ENCODE results near the gene KAT6B.

Gene KAT6B

DNA sequence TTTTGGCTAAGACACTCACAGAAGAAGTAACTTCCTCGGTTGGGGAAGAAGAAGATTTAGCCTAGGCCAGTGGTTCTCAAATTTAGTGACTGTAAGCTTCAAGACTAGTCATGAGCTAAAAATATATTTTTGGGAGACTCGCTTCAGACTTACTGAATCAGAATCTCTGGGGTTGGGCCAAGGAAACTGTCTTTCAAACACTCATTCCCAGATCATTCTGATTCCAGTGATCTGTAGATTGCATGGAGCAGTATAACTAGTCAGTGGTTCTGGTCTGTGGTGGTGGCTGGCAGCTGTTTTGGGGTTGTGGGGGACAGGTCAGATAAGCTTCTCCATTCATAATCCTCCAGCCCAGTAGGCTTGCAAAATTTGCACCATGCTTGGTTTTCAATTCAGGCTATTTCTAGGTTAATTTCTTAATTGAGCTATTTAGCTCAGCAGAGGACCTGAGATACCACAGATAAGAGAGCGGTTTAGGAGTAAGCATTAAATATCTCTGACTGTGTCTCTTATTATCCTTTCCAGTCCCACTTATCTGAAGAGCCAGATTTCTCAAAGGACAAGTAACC is 3.8 kb upstream of the KAT6B start:
- in situ Hi-C loops (cut with MboI; ENCODE audit: low sequenced_read_pairs): no loop called here

- in situ Hi-C loops (cut with MboI; ENCODE audit: low sequenced_read_pairs): no loop called here
Observed at GRCh38 chr10:74823791-74824183, 2.6 kb upstream of the KAT6B start.

GRCh38 chr10:74824184-74824899 is 2.1 kb upstream of the KAT6B start:
- in situ Hi-C loops (cut with MboI; ENCODE audit: low sequenced_read_pairs): no loop called here

GRCh38 chr10:74824900-74825370 is 1.5 kb upstream of the KAT6B start:
- in situ Hi-C loops (cut with MboI; ENCODE audit: low sequenced_read_pairs): no loop called here

DNA sequence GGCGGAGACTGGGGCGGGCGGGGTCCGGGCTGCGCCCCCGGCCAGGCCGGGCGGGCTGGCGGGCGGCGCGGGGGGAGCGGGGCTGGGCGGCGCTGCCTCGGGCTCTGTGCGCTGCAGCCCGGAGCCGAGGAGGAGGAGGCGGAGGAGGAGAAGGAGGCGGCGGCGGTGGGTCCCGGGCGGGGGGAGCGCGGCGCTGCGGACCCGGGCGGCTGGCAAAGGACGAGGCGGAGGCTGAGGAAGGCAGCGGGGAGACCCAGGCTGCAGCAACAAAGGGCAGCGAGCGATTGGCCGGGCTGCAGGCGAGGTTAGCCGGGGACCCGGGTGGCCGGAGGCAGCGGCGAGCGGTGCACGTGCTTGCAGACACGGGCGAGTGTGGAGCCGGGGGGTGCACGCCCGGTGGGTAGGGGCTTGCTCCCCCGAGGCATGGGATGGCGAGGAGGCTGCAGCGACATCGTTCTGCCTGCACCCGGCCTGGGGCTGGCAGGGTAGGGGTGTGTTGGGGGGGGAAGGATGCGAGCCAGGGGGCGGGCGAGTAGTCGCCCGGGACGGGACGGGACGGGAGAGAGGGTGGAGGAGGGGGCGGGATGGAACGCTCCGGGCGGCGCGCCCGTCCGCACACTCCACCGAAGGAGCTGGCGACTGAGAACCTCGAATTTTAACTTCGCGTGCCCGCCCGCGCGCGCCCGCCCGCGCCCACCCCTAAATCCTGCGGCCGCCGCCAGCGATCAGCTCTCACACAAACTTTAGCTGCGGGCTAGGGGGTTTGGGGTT is 844 bp upstream of the KAT6B start:
- in situ Hi-C loops (cut with MboI; ENCODE audit: low sequenced_read_pairs): no loop called here

- in situ Hi-C loops (cut with MboI; ENCODE audit: low sequenced_read_pairs): no loop called here
Observed at GRCh38 chr10:74827045-74827441, 643 bp downstream of the KAT6B start.

- in situ Hi-C loops (cut with MboI; ENCODE audit: low sequenced_read_pairs): no loop called here
Observed at GRCh38 chr10:74827694-74828093, 1.3 kb downstream of the KAT6B start.

DNA sequence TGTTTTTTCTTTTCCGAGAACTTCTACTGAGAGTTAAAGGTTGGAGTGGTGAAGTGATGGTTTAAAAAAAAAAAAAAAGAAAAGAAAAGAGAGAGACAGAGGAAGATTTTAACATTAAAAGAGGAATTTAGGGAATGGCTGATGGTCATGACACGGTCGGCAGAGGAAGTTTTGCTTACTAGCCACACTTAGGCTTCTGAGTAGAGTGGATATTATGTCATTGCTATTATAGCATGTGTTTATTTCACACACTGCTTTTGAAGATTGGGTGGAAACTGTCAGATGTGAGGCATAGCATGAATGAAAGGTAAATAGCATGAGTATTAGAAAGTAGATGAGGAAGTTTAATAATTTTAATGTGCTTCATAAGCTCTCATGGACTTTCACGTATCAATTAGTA is 2.5 kb downstream of the KAT6B start:
- in situ Hi-C loops (cut with MboI; ENCODE audit: low sequenced_read_pairs): no loop called here

DNA sequence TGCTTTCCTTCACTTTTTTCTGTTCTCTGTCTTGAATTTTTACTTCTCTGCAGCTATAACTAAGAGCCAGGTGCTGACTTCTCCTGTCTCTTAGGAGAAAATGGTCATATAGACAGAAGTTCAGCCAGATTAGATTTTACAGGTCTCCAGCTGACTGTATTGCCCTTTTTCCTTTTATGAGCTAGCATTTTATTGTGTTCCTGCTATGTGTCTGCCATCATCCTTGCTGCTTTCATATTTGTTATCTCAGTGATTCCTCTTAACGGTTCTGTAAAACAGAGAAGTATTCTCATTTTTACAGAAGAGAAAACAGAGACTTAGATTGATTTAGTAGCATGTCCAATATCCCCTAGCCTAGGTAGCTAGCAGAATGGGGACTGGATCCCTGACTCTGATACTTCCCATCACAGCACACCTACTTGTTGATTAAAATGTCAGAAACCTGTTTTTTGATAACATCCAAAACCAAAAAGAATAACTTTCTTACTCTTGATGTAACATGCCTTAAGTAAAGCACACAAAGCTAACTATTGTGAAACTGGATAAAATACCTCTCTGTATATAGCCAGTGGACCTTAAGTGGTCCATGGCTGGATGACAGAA is 5.2 kb downstream of the KAT6B start:
- in situ Hi-C loops (cut with MboI; ENCODE audit: low sequenced_read_pairs): no loop called here

- in situ Hi-C loops (cut with MboI; ENCODE audit: low sequenced_read_pairs): no loop called here
Observed at GRCh38 chr10:74835963-74836362, 9.6 kb downstream of the KAT6B start.

DNA sequence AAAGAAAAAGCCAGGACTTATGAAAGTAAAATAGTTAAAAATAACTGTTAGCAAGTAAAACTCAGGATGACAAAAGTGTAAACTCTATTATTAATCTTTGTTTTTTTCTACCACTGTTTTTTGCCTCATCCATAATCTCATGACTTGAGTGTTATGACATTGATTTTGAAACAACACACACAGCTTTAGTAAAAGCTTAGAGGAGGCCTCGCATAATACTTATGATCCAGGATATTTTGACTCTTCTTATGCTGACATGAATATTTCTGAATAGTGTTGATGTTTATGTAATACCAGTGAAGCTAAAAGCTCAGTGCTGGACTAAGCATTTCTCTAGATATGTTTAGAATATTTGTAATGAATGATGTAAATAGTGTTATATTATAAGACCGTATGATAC is 10.5 kb downstream of the KAT6B start:
- in situ Hi-C loops (cut with MboI; ENCODE audit: low sequenced_read_pairs): no loop called here

GRCh38 chr10:74837743-74838142 is 11.3 kb downstream of the KAT6B start:
- in situ Hi-C loops (cut with MboI; ENCODE audit: low sequenced_read_pairs): no loop called here

DNA sequence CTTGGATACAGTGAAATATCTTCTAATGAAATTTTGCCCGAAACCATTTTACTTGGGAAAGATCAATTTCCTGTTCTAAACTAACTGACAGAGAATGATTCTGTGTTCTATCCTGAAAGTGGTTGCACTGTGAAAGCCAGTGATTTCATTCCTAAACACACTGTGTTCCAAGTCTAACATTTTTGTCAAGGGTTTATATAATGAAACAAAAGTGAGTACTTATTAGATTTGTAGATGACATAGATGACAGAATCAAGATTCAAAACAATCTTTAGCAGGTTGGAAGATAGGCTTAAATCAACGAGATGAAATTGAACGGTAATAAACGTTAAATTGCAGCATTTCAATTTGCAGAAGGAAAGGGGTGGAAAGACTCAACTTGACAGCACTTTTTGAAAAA is 13.3 kb downstream of the KAT6B start:
- in situ Hi-C loops (cut with MboI; ENCODE audit: low sequenced_read_pairs): no loop called here

GRCh38 chr10:74841265-74841973 is 15.0 kb downstream of the KAT6B start:
- in situ Hi-C loops (cut with MboI; ENCODE audit: low sequenced_read_pairs): no loop called here

DNA sequence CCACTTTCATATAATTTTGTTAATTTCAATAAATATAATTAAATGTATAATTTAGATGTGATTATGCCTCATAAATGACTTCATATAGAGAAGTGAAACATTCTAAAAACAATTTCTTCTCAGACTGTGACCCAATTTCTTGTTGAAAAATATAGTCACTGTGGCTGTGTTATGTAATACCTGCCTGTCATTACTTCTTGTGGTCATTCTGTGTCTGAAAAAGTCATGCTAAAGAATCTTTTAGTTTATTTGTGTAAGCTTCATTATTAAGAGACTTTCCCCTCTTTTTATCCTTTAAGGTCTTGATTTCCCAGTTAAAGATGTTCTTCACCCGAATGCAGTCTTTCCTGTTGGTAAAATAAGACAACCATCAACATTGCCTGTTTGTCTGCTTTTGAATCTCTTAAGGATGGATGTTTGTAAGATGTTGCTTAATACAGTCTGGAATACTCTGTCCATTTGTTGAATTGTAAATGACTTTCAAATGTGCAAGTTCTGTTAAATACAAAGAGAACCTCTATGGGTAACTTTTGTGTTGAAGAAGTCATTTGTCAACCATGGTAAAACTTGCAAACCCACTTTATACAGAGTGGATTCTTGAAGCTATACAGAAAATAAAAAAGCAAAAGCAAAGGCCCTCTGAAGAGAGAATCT is 16.0 kb downstream of the KAT6B start:
- in situ Hi-C loops (cut with MboI; ENCODE audit: low sequenced_read_pairs): no loop called here

DNA sequence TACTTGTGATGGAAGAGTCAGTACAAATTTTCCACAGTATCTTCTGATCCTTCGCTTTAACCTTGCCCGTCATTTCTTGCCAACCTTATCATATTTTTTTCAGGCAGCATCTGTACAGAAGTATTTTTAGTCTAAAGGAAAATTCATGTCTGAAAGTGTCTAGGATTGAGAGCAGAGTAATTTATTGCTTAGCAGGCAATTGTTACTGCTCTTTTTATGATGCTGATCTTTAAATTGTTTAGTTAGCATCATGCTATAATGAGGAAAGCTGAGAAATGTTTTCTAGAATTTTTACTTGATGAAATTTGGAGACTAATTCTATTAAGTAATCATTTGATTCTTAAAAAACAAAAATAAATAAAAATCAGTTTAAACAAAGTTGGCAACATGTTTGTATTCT is 20.6 kb downstream of the KAT6B start:
- in situ Hi-C loops (cut with MboI; ENCODE audit: low sequenced_read_pairs): no loop called here

- in situ Hi-C loops (cut with MboI; ENCODE audit: low sequenced_read_pairs): no loop called here
Observed at GRCh38 chr10:74851831-74852230, 25.4 kb downstream of the KAT6B start.

DNA sequence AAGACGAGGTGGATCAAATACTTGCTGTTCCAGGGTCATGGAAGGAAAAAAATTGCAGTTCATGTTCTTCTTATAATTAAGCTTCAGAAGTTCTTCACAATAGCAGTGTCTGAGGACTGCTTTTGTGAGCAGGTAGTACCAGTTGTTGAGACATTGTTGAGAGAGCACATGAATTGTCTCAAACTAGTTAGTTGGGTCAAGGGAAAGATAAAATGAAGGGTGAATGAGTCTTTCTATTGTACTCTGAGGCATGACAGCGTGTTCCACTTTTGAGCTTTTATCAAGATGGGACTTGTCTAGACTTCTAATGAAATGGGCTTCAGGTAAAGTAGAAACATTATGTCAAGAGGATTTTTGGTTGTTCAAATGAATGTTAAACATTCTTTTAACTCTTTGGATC is 26.0 kb downstream of the KAT6B start:
- in situ Hi-C loops (cut with MboI; ENCODE audit: low sequenced_read_pairs): no loop called here

DNA sequence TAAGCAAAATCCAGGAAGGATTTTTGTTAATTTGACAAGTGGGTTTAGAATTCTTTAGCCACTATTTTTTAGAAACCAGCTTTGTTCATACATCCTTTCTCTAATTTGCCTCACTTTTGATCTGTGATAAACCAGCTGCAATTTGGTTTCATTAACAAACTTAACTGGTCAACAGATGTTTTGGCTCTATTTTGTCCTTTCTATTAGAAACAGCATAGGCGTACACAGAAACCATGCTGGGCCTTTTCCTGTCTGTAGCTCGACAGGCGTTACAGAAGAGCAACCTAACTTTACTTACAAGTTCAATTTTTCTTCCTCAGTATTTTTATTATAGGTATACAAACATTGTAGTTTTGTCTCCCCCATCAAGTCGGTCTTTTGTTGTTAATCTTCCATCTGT is 28.2 kb downstream of the KAT6B start:
- in situ Hi-C loops (cut with MboI; ENCODE audit: low sequenced_read_pairs): no loop called here

DNA sequence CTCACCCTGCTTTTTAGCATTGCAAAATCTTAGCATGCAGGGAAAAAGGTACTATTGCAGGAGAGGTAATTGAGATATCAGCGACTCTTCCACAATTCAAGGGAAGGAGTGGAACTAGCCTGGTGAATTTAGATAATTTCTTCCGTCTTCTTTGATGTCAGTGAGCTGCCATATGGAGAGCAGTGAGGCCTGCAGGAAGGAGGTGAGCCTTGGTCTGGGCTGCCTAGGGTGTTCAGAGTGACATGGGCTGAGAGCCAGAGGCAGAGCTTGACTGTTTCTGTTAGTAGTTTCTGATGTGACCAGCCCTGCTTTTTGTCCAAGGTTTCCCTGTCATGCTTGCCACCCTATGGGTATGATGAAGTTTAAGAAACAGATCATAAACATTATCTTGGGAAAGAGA is 28.6 kb downstream of the KAT6B start:
- in situ Hi-C loops (cut with MboI; ENCODE audit: low sequenced_read_pairs): no loop called here

GRCh38 chr10:74855439-74855838 is 29.0 kb downstream of the KAT6B start:
- in situ Hi-C loops (cut with MboI; ENCODE audit: low sequenced_read_pairs): no loop called here
